GM19035 (cell line): ENCODE results near the gene PPARG.

Experiments used
- ATAC-seq: cut with Tn5 transposase; IDR thresholded peaks from one replicate; pipeline ENCODE4 v1.9.1; 2021; ENCODE audit not compliant: unreplicated experiment

PPARG gene

DNA sequence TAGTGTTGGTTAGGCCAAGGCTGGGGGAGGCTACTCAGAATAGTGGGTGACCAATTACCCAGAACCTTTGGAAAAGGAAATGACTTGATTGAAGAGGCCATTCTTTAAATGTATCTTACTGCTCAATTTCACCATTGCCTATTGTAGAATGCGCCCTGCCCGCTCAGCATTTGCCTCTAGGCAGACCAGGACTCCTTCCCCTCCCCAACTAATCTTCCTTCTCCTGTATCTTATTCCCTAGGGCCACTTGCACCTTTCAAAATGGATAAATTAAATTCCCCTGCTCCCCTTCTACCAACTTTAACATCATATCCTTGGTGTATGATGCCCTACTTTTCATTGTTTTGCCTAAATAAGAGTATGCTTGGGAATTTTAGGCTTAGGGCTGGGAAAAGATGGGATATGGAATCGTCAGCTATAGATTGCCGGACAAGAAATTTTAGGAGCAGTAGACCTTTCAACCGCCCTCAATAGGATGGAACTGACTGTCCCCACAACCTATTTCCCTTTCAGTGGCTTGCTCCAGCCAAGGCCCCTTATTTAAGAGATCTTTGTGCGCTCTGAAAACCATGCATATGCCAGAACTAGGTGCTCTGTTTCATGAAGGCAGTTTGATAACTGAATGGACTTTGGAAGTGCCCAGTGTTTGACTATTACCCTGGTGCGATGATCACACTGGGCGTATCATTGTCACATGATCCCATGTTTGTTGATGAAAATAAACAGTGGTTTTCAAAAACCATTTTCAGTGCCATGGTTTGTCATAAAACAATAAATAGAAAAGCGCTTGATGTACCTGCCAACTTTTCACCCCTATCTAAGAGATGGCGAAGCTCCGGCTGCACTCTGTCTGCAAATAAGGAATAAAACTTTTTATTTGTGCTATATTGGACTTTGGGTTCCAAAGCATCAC, 121.1 kb downstream of the PPARG start:
- no peak for ATAC-seq

GRCh38 chr3:12413721-12414255, 124.9 kb downstream of the PPARG start:
- ATAC-seq, result no peak

- ATAC-seq, result no peak
These were observed 126.3 kb downstream of the PPARG start for GRCh38 chr3:12415014-12415680.

DNA sequence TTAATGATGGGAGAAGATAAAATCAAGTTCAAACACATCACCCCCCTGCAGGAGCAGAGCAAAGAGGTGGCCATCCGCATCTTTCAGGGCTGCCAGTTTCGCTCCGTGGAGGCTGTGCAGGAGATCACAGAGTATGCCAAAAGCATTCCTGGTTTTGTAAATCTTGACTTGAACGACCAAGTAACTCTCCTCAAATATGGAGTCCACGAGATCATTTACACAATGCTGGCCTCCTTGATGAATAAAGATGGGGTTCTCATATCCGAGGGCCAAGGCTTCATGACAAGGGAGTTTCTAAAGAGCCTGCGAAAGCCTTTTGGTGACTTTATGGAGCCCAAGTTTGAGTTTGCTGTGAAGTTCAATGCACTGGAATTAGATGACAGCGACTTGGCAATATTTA, 127.9 kb downstream of the PPARG start:
- ATAC-seq, result no peak

GRCh38 chr3:12420393-12420792, 131.5 kb downstream of the PPARG start:
- no peak for ATAC-seq

DNA sequence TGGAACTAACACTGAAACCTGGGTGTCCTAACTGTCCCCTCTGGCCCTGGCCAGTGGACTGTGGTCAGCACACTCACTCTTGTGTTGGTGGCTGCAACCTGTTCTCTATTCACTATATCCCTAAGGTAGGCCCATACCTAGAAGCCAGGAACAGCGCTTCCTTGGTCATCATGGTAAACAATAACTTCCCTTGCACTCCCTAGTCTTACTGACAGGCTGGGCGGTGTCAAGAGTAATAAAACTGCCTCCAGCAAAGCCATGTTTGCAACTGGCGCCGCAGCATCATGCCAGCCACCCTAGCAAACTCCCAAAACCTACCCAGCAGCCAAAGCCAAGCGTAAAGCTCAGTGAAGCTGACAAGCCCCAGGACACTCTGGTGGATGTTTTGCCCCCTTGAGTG, 132.3 kb downstream of the PPARG start:
- ATAC-seq, result no peak

GRCh38 chr3:12423131-12423530, 134.3 kb downstream of the PPARG start:
- ATAC-seq, result no peak

DNA sequence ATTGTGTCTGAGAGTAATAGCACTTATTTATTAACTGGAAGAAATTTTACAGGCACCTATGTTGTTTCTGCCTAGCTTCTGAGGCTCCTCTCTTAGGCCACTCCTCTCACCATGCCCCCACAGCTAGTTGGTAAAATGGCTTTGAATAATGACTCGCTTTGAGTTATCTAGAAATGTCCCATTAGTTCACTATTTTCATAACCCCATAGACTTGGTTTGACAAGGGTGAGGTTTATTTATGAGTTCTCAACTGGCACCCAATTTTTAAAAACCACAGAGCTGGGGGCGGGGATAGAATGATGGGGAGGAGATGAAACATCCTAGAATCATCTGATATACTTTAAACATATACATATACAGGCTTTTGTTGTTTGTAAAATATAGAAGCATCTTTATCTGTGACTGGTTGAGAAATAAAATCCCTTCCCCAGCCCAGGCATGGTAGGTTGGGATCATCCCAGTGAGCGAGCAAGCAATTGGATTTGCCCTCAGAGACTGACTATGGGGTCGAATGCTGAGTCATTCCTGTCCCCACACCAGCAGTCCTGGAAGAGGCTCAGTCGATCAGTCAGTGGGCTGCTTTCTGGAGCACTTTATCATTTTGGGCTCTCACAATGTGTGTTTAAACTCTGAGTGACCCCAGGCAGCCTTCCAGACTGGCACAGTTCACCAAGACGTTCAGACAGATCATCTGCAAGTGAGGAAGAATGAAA, 135.2 kb downstream of the PPARG start:
- ATAC-seq, result no peak

GRCh38 chr3:12424635-12425319, 135.9 kb downstream of the PPARG start:
- no peak for ATAC-seq

DNA sequence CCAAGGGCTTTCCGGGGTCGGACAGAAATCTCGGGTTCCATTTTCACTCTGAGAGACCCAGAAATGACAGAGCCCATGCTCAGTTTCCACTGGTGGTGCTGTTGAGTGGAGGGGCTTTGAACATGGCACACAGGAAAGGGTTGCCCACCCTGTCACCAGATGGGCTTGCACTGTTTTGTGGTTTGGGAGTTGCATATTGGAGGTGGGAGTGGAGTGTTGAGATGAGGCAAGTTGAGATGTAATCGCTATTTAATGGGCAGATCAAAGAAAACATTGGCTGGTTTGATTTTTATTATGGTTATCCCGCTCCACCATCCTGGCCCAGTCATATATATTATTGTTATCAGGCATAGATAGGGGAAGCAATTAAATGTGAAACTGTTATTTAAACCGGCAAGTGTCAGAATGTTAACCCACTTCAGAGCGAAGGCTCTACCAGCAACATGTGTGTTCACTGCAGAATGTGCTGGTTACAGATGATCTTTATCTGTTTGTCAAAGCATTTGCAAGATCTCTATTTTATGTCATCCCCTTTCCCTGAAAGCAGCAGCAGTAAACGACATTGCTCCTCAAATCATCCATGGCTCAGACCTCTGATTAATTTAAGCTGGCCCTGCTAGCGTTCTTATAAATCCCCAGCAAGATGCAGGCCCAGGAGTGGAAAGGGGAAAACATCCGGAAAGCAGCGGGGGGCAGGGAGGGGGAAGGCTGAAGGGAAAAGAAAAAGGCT, 137.1 kb downstream of the PPARG start:
- no peak for ATAC-seq

GRCh38 chr3:12427551-12427950, 138.7 kb downstream of the PPARG start:
- ATAC-seq, result no peak

DNA sequence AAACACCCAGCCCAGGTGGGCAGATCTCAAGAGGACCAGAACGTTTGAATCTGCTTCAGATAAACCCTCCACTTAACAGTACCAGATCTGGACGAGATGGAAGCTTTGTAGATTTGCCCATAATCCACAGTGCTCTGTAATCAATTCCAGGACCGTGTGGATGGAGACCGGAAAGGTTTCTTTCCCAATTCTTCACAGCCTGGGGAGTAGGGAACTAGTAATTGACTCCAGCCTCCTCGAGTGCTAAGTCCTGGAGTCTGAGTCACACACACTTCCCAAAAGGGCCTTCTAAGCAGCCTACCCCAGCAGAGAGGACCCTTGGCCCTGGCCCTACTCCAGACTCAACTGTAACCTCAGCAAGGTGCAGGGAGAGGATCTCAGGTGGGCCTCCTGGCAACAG, 139.3 kb downstream of the PPARG start:
- ATAC-seq, result no peak

- no peak for ATAC-seq
These were observed 141.2 kb downstream of the PPARG start for GRCh38 chr3:12430086-12430485.

DNA sequence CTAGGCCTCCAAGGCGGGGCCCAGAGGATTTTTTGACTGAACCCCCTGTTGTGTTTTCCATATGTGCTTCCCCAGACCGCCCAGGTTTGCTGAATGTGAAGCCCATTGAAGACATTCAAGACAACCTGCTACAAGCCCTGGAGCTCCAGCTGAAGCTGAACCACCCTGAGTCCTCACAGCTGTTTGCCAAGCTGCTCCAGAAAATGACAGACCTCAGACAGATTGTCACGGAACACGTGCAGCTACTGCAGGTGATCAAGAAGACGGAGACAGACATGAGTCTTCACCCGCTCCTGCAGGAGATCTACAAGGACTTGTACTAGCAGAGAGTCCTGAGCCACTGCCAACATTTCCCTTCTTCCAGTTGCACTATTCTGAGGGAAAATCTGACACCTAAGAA, 145.0 kb downstream of the PPARG start:
- ATAC-seq, result no peak

DNA sequence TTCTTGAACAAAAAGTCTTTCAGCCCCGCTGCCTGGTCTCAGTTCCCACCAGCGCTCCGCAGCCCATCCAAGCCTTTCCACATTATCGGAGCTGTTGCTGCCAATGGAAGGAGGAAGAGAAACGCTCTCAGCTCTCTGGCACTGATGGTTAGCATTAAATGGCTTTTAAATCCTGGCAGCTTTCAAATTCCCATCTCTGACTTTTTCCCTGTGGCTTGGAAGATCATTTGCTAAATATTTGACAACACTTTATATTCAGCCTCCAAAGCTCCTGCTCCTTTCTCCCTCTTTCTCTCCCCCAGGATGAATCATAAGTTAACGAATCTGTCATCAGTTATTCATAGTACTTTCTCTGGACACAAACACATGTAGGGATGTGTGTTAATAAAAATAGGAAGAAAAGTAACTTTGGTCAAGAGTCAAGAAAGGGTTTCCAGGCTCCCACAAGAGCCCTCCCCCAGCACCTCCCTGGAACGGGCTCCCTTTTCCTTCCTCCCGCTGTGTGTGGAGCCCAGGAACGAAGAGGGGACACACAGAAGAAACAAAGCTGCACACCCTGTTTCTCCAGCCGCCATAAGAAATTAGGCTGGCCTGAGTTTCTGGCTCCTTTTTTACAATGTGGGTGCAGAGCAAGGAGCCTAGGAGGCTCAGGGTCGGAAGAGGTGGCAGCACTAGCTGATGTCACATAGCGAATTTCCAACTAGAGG, 147.8 kb downstream of the PPARG start:
- no peak for ATAC-seq

DNA sequence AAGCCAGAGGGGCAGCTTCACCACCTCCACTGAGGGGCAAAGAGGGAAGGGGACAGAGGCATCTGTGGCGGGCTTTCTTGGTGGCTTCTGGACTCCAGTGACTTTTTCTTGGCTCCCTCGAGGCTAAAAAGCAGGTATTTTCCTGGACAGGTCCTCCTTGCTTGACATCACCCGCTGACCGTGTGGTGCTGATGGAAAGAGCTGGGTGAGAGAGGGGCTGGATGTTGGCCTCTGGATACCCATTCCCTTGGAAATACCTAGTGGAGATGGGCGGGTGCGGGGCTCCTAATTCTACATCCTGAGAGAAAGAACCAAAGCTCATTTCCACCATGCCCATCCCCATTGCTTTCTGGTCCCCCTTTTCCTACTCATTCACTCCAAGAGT, 148.3 kb downstream of the PPARG start:
- ATAC-seq, result no peak

- ATAC-seq, result no peak
These were observed 149.0 kb downstream of the PPARG start for GRCh38 chr3:12437861-12438260.

GRCh38 chr3:12438318-12438717, 149.4 kb downstream of the PPARG start:
- ATAC-seq, result no peak

GRCh38 chr3:12439161-12439940, 150.5 kb downstream of the PPARG start:
- no peak for ATAC-seq
